Caco-2 (cell line): ENCODE measurements around the gene CT45A6. TPM values are rescaled to one million over a fixed set of nuclear protein-coding genes. Genes with fewer than 3 reads are reported as not detected.
"Not testable (repeated sequence)": the region's sequence is repeated elsewhere in the genome, so short reads cannot be mapped to it uniquely, and the experiment has no call there.

Experiments
- Bru-seq: library from RNA; stranded (reverse); fragments of 400-500 nt; gene quantifications from one replicate; lab custom pipeline; 2021; lab: Mats Ljungman, UMichigan
- BruChase-seq, 2 experiments: library from RNA; stranded (reverse); fragments of 400-500 nt; gene quantifications; one replicate each; lab custom pipeline; 2021; lab: Mats Ljungman, UMichigan
- BruUV-seq: library from RNA; stranded (reverse); fragments of 400-500 nt; replicated peaks from 2 replicates; lab custom pipeline; 2021; lab: Mats Ljungman, UMichigan
- CTCF ChIA-PET: fragments of 300-600 bp; sonication (Branson Sonifier 250); formaldehyde crosslinking; loops from one replicate; lab custom pipeline; 2022; ENCODE audit warnings: antibody characterized with exemption; lab: Charles Lee
- POLR2A ChIA-PET: fragments of 300-600 bp; sonication (Branson Sonifier 250); formaldehyde crosslinking; loops from one replicate; lab custom pipeline; 2022; ENCODE audit warnings: antibody characterized with exemption; lab: Charles Lee
- DNase-seq, 2 experiments: peaks; one replicate each; pipeline versions ENCODE4 v3.0.0 to v3.0.0-alpha.2; 2020 to 2022
- H3K27me3 ChIP-seq: replicated peaks from 2 replicates; pipeline ENCODE4 v1.6.0; 2011; ENCODE audit warnings: low read length; ENCODE audit not compliant: control insufficient read depth, insufficient read depth
- H3K36me3 ChIP-seq: 2 replicates; pipeline ENCODE4 v1.5.1; 2011; ENCODE audit warnings: low read length; ENCODE audit not compliant: control insufficient read depth, insufficient read depth
- H3K4me1 ChIP-seq: fragments of 250-450 bp; sonication (Bioruptor Pico); 2 replicates; pipeline ENCODE4 v1.5.1; 2020; ENCODE audit warnings: mild to moderate bottlenecking
- H3K4me3 ChIP-seq: 2 replicates; pipeline ENCODE4 v1.5.1; 2011; ENCODE audit warnings: low read depth, mild to moderate bottlenecking, control low read depth, low read length
- H3K9me3 ChIP-seq: fragments of 250-450 bp; sonication (Bioruptor Pico); 2 replicates; pipeline ENCODE4 v1.5.1; 2020; ENCODE audit warnings: mild to moderate bottlenecking, moderate library complexity
- H3K27ac Mint-ChIP-seq: one replicate; pipeline ENCODE4 v1.8.0; 2022; ENCODE audit warnings: mixed read lengths; ENCODE audit not compliant: unreplicated experiment
- H3K27me3 Mint-ChIP-seq: one replicate; pipeline ENCODE4 v1.8.0; 2022; ENCODE audit warnings: mixed read lengths; ENCODE audit not compliant: insufficient read depth, unreplicated experiment
- H3K36me3 Mint-ChIP-seq: one replicate; pipeline ENCODE4 v1.8.0; 2022; ENCODE audit warnings: mild to moderate bottlenecking, mixed read lengths; ENCODE audit not compliant: insufficient read depth, unreplicated experiment
- H3K4me1 Mint-ChIP-seq: one replicate; pipeline ENCODE4 v1.8.0; 2022; ENCODE audit warnings: low read depth, mixed read lengths; ENCODE audit not compliant: unreplicated experiment
- H3K4me3 Mint-ChIP-seq: one replicate; pipeline ENCODE4 v1.8.0; 2022; ENCODE audit warnings: mild to moderate bottlenecking, moderate library complexity, mixed read lengths; ENCODE audit not compliant: unreplicated experiment
- H3K9me3 Mint-ChIP-seq: one replicate; pipeline ENCODE4 v1.8.0; 2022; ENCODE audit warnings: mixed read lengths; ENCODE audit not compliant: unreplicated experiment
- intact Hi-C: fragments of 100-400 bp; cut with micrococcal nuclease; formaldehyde crosslinking; loops from one replicate; pipeline ENCODE4 v1.10.0; 2022; ENCODE audit not compliant: unreplicated experiment
- long read RNA-seq: library from polyadenylated mRNA; stranded (forward); transcript quantifications from one replicate; pipeline ENCODE4 v2.0.0, GENCODE V29; 2022
- total RNA-seq: library from RNA; stranded (reverse); gene quantifications from 2 replicates; pipeline ENCODE4 v1.2.3, GENCODE V29; 2022

Gene CT45A6
- total RNA-seq (not detected in 2 replicates), Bru-seq, nascent RNA (not detected), BruChase-seq, experiment 1, labeled RNA remaining after a 2-hour chase (not detected), BruChase-seq, experiment 2, labeled RNA remaining after a 6-hour chase (not detected)
- long read RNA-seq = 0 reads

DNA sequence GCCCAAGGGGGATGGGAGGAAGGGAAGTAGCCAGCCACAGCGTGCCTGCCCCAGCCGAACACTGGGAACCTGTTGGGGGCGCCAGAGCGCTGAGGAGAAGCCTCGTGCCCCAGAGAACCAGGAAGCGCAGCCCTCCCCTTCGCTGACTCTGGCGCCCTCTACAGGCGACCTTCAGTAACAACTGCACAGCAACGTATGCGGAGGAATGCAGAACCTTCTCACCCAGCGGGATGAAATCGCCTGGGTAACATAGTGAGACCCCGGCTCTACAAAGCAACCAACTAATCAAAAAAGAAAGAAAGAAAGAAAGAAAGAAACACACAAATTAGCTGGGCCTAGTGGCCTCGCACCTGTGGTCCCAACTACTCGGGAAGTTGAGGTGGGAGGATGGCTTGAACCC lies at the start of gene CT45A6:
Gene CT45A6, minus strand, starts transcription at position 101 of the 400 bp plus-strand sequence. CDS start 3,794 bp downstream, outside the sequence.
- H3K36me3 ChIP-seq, H3K36me3 Mint-ChIP-seq, BruUV-seq, H3K4me1 Mint-ChIP-seq, H3K4me1 ChIP-seq, H3K27me3 ChIP-seq, H3K4me3 ChIP-seq, H3K27ac Mint-ChIP-seq, H3K9me3 Mint-ChIP-seq, H3K4me3 Mint-ChIP-seq, DNase-seq, CTCF ChIA-PET, H3K9me3 ChIP-seq, intact Hi-C loops, H3K27me3 Mint-ChIP-seq, POLR2A ChIA-PET: not testable (repeated sequence)

DNA sequence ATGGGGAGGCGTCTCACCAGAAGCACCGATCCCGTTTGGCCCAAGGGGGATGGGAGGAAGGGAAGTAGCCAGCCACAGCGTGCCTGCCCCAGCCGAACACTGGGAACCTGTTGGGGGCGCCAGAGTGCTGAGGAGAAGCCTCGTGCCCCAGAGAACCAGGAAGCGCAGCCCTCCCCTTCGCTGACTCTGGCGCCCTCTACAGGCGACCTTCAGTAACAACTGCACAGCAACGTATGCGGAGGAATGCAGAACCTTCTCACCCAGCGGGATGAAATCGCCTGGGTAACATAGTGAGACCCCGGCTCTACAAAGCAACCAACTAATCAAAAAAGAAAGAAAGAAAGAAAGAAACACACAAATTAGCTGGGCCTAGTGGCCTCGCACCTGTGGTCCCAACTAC lies 34.6 kb upstream of the CT45A6 start, which contains the start of gene CT45A7:
Gene CT45A7, minus strand, starts transcription at position 101 of the 400 bp plus-strand sequence. CDS start 3,747 bp downstream, outside the sequence.
- BruUV-seq, H3K9me3 Mint-ChIP-seq, H3K36me3 Mint-ChIP-seq, intact Hi-C loops, H3K36me3 ChIP-seq, H3K4me1 ChIP-seq, H3K4me1 Mint-ChIP-seq, H3K27me3 ChIP-seq, H3K9me3 ChIP-seq, H3K4me3 Mint-ChIP-seq, H3K27ac Mint-ChIP-seq, POLR2A ChIA-PET, H3K27me3 Mint-ChIP-seq, H3K4me3 ChIP-seq, CTCF ChIA-PET, DNase-seq: not testable (repeated sequence)

GRCh38 chrX:135819912-135820311 lies 17.3 kb upstream of the CT45A6 start, which contains the start of gene CT45A2:
TSS of gene CT45A2 (minus strand) at chrX:135820012. CDS start at chrX:135816265, 3,747 bp downstream.
- H3K4me3 ChIP-seq, H3K4me1 ChIP-seq, DNase-seq, POLR2A ChIA-PET, H3K4me1 Mint-ChIP-seq, H3K27me3 Mint-ChIP-seq, H3K36me3 Mint-ChIP-seq, H3K9me3 Mint-ChIP-seq, H3K9me3 ChIP-seq, CTCF ChIA-PET, H3K27ac Mint-ChIP-seq, BruUV-seq, H3K4me3 Mint-ChIP-seq, intact Hi-C loops, H3K36me3 ChIP-seq, H3K27me3 ChIP-seq: not testable (repeated sequence)

GRCh38 chrX:135785403-135785802 lies 17.2 kb downstream of the CT45A6 start, which contains the start of gene CT45A5:
TSS of gene CT45A5 (minus strand) at chrX:135785503. CDS start at chrX:135781729, 3,774 bp downstream.
- H3K27me3 Mint-ChIP-seq, H3K27me3 ChIP-seq, H3K4me1 ChIP-seq, CTCF ChIA-PET, DNase-seq, POLR2A ChIA-PET, intact Hi-C loops, BruUV-seq, H3K36me3 Mint-ChIP-seq, H3K4me3 ChIP-seq, H3K4me3 Mint-ChIP-seq, H3K27ac Mint-ChIP-seq, H3K9me3 Mint-ChIP-seq, H3K4me1 Mint-ChIP-seq, H3K9me3 ChIP-seq, H3K36me3 ChIP-seq: not testable (repeated sequence)

GRCh38 chrX:135768091-135768490 lies 34.5 kb downstream of the CT45A6 start, which contains the start of gene CT45A3:
TSS of gene CT45A3 (minus strand) at chrX:135768191. CDS start at chrX:135764444, 3,747 bp downstream.
- H3K36me3 Mint-ChIP-seq, BruUV-seq: not testable (repeated sequence)

GRCh38 chrX:135744739-135745138 lies 57.8 kb downstream of the CT45A6 start:
- H3K4me3 Mint-ChIP-seq, POLR2A ChIA-PET, H3K27me3 ChIP-seq, H3K27me3 Mint-ChIP-seq, DNase-seq, H3K4me1 ChIP-seq, BruUV-seq, H3K36me3 ChIP-seq, H3K9me3 Mint-ChIP-seq, intact Hi-C loops, H3K4me1 Mint-ChIP-seq, H3K4me3 ChIP-seq, H3K27ac Mint-ChIP-seq, H3K9me3 ChIP-seq, CTCF ChIA-PET, H3K36me3 Mint-ChIP-seq: not testable (repeated sequence)

More at GRCh38 chrX:135768091-135768490, 34.5 kb downstream of the CT45A6 start, which contains the start of gene CT45A3:
- H3K36me3 ChIP-seq, H3K9me3 Mint-ChIP-seq, POLR2A ChIA-PET, H3K27me3 ChIP-seq, H3K27ac Mint-ChIP-seq, intact Hi-C loops, H3K4me3 Mint-ChIP-seq, H3K4me3 ChIP-seq, H3K27me3 Mint-ChIP-seq, H3K9me3 ChIP-seq, H3K4me1 Mint-ChIP-seq, DNase-seq, H3K4me1 ChIP-seq, CTCF ChIA-PET: not testable (repeated sequence)
